ENCODE results near the gene STRADB. TPM values are rescaled to one million over a fixed set of nuclear protein-coding genes. Genes with fewer than 3 reads are reported as not detected.
A peak's percentile ranks its signal among the peaks of the same experiment; 100 is the strongest.
"Not testable (repeated sequence)": the region's sequence is repeated elsewhere in the genome, so short reads cannot be mapped to it uniquely, and the experiment has no call there.

STRADB gene
- polyA plus RNA-seq, 1 donor = 43.3 TPM

DNA sequence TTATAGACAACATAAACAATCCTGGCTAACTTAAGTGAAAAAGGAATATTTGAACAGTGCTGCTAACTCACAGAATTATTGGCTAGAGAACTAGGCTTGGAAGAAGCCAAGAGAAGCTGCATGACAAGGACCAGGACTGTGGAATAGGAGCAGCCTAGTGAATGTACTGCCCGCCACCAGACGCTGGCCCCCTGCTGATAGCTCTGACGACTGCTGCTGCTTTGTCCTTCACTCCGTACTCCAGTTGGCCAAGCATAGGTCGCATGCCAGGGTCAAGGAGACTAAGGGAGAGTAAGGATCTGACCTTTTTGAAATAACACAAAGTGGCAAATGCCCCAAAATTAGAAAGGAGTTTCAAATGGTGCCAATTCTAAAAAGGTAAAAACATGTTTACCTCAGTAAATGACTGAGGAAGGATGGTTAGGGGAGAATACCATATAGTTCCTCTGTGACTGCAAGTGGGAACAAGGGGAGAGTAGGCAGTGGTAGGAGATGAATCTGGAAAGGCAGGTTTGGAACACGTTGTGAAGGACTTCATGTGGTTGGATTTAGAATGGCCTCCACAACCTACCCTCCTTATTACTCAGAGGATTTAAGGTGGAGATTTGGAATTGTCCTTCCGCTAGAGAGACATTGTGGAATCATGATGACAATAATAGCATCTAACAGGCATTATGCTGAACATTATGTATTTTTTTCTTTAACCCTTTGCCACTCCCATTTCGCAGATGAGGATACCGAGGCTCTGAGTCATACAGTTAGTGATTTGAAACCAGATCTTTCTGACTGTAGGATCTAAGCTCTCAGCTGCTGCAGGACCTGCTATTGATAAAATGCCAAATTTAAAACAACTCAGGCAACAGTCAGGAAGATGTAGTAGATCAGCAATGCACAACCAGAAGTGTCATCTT lies 19.5 kb downstream of the STRADB start:
- DNase-seq = no peak

DNA sequence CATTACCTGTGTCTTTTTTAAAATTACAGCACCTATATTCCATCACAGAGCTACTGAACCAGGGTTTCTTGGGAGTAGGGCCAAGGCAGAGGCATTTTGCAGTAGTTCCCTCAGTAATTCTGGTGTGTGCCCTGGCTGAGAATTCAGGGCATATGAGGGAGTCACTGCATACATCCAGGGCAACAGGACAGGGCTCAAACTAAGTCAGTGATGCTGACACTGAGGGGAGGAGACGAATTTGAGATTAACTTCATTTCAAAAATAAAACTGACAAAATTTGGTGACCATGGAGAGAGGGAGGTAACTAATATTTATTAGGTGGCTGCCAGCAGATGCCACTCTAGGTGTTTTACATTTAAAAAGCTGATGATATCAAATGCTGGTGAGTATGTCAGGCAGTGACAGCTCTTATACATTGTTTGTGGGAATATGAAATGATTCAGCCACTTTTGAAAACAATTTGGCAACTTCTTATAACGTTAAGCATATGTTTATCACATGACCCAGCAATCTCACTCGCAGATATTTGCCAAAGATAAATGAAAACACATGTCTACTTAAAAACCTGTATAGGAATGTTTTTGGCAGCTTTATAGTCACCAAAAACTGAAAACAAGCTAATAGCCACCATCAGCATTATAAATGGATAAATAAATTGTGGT lies 20.3 kb downstream of the STRADB start:
- no peak for DNase-seq

DNA sequence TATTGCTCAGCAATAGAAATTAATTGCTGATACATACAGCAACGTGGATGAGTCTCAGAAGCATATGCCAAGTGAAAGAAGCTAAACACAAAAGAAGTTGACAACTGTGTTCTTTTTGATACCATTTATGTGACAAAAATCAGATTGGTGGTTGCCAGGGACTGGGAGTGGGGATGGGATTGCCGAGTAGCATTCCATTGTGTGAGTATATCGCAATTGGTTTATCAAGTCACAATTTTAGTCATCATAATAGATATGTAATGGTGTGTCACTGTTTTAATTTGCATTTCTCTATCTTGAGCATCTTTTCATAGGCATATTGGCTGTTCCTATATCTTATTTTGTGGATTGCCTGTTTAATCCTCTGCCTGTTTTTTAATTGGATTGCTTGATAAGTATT lies 20.9 kb downstream of the STRADB start:
- no peak for DNase-seq

DNA sequence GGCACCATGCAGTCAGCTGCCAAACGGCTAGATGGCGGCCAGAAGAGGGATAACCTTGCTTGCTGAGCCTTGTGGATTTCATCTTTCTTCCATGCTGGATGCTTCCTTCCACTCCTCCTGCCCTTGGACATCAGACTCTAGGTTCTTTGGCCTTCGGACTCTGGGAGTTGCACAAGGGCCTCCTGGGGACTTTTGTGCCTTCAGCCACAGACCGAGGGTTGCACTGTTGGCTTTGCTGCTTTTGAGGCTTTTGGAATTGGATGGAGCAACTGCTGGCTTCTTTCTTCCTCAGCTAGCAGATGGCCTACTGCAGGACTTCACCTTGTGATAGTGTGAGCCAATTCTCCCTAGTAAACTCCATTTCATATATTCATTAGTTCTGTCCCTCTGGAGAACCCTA lies 31.0 kb downstream of the STRADB start:
- DNase-seq = no peak

DNA sequence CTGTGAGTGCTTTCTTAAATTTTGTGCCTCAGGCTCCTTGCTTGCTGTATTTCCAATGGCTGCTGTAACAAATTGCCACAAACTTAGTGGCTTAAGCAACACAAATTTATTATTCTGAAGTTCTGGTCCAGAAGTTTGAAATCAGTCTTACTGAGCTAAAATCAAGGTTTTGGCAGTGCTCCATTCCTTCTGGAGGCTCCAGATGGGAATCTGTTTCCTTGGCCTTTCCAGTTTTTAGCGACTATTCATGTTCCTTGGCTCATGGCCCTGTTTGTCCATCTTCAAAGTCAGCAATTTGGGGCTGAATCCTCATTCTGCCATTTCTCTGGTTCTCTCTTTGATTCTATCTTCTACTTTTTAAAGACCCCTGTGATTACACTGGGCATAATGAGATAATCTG lies 31.8 kb downstream of the STRADB start:
- no peak for DNase-seq

DNA sequence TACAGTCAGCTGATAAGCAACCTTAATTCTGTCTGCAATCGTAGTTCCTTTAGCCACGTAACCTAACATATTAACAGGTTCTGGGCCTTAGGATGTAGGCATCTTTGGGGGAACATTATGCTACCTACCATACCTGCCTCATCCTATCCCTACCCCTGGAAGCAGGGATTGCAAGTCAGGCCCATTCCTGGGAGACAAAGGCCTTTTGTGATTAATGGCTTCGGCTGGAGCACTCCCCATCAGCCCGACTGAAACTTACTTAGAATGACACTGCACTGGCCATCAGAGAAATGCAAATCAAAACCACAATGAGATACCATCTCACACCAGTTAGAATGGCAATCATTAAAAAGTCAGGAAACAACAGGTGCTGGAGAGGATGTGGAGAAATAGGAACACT lies 32.2 kb downstream of the STRADB start:
- DNase-seq = not testable (repeated sequence)

DNA sequence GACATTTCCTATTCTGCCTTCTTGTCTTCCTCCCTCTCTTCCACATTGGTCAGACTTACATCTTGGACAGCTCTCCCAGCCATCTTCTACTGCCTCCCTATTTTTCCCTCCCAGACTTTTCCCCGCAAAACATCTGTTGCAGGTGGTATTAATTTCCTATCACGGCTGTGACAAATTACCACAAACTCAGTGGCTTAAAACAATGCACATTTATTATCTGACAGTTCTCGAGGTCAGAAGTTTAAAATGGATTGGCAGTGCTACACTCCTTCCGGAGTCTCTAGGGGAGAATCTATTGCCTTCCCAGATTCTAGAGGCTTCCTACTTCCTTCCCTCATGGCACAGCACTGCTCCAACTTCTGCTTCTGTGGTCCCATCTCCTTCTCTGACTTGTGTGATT lies 33.3 kb downstream of the STRADB start:
- DNase-seq = peak; percentile 21

DNA sequence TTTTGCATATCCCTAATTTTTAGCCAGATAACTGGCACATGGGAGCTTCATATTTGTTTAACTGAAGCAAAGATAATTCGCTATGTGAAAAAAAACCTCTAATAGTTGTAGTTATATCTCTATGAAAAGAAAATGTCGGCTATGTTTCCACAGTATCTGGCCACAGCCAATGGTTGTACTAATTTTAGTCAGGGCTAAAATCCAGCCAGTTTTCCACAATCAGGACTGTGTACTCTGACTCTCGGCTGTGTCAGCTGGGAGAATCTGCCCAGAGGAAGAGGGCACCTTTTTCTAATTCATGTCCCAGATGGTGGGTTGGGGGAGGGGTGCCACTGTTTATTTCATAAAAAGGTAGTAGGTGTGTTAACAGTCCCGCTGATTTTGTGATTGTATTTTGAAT lies 38.8 kb downstream of the STRADB start:
- no peak for DNase-seq

DNA sequence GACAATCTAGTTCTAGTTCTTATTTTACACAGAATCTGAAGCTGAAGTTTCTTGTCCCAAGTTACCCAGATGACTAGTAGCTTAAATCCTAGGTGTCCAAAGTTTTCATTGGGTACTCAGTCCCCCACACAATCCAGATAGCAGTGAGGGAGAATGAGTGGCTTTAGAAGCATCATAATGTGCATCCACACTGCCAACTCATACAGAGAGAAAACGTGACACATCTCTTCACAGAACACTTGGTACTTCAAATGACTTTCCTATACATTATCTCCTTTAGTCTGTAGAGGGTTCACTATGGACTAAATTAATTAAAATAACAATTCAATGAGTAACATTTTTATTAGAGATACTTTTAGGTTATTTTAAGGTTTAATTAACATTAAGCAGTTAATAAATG lies 45.2 kb downstream of the STRADB start:
- no peak for DNase-seq

DNA sequence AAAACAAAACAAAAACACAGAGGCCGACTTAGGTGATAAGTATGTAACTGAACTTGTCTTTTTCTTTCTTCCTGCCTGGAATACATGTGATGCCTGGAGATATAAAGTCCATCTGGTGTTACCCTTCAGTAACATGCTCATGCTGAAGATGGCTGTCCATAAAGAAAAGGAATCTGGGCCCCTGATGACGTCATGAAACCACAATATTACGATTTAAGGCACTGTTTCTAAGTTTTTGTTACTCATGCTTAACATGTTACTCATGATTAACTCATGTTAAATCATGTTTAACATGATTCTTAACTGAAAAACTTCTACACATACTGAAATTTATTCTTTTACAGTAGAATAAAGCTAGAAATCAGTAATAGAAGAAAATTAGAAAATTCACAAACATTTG lies 49.0 kb downstream of the STRADB start:
- no peak for DNase-seq

DNA sequence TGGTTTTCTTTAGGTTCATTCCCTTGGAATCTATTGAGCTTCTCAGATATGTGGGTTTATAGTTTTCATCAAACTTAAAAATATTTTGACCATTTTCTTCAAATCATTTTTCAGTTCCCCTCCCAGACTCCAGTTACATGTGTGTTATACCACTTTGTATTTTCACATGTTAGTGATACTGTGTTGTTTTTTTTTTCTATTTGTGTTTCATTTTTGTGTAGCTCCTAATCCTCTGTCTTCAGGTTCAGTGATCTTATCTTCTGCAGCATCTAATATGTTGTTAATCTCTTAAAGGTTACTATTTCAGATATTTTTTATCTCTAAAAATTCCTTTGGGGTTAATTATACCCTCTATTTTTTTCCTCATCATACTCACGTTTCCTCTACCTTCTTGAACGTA lies 51.2 kb downstream of the STRADB start:
- no peak for DNase-seq

DNA sequence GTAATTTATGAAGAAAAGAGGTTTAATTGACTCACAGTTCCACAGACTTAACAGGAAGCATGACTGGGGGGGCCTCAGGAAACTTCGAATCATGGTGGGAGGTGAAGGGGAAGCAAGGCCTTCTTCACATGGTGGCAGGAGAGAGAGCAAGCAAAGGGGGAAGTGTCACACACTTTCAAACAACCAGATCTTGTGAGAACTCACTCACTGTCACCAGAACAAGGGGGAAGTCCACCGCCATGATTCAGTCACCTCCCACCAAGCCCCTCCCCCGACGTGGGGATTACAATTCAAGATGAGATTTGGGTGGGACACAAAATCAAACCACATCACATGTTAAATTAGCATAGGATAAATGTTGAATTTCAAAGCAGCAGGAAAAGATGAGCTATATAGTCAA lies 56.2 kb downstream of the STRADB start:
- DNase-seq = no peak

DNA sequence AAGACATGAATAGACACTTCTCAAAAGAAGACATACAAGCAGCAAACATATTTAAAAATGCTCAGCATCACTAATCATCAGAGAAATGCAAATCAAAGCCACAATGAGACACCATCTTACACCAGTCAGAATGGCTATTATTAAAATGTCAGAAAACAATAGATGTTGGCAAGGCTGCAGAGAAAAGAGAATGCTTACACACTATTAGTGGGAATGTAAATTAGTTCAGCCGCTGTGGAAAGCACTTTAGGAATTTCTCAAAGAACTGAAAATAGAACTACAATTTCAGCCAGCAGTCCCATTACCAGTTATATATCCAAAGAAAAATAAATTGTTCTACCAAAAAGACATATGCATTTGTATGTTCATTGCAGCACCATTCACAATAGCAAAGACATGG lies 61.7 kb downstream of the STRADB start:
- DNase-seq = no peak

DNA sequence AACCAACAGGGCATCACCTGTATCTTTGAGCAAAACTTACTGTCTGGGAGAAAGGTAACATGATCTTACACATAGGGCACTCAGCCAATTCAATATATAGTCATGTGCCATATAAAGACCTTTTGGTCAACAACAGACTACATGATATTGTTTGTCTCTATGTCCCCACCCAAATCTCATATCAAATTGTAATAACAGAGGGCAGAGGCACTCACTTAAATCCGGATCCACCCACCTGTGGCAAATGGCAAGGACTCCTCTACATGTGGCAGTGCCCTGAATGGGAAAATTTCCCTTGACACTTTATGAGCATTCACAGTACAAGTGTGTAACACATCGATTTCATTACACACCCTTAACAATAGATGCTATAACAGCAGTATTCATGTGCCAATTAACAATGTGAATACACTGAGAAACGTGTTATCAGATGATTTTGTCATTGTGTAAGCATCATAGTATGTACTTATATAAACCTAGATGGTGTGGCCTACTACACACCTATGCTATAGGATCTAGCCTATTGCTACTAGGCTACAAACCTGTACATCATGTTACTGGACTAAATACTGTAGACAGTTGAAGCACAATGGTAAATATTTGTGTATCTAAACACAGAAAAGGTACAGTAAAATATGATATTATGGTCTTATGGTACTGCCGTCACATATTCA lies 64.2 kb downstream of the STRADB start:
- no peak for DNase-seq

DNA sequence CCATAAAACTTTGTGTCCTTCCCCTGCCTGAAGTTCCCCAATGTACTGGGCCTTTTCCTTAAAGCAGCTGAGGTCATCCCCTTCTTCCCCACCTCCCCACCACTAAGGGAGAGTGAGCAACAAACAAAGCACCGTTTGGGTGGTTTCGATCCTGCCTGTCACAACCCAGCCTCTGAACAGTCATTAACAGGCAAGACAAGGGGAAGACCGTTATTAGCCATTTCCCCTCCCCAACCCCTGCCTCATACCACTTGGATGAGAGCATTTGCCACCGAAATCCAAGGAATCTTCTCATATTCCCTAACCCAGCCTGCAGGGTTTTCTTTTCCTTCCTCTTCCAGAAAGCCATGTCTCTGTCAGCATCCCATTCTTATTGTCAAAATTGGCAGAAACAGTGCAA lies 65.6 kb downstream of the STRADB start:
- no peak for DNase-seq

DNA sequence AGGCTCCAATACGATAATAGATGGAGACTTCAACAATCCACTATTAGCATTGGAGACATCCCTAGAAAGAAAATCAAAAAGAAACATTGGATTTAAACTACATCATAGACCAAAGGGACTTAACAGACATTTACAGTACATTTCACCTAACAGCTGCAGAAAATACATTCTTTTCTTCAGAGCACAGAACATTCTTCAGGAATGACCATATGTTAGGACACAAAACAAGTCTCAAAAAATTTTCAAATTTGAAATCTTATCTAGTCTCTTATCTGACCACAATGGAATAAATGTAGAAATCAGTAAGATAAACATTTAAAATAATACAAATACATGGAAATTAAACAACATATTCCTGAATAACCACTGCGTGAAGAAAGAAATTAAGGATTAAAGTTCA lies 68.7 kb downstream of the STRADB start:
- no peak for DNase-seq

DNA sequence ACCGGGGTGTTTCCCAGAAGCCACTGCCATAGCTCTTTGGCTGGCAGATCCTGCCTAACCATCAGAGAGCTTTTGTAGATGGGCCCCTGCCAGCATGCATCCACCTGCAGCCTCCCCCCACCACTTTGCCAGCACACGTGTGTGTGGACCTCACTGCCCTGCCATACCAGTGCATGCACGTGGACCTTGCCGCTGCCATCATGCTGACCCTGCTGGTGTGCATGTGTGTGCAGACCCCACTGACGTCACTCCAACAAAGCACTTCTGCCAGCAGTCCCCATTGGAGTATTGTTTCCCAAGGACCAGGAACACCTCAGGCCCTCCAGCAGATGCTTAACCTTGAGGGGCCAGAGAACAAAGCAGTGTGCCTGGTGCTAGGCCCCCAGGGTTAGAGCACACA lies 71.4 kb downstream of the STRADB start:
- DNase-seq = no peak

DNA sequence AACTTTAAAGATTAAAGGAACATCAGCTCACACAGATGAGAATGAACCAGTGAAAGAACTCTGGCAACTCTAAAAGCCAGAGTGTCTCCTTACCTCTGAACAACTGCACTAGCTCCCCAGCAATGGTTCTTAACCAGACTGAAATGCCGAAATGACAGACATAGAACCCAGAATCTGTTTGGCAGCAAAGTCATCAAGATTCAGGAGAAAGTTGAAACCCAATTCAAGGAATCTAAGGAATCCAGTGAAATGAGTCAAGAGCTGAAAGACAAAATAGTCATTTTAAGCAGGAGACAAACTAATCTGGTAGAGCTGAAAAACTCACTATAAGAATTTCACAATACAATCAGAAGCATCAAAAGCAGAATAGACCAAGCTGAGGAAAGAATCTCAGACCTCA lies 72.0 kb downstream of the STRADB start:
- no peak for DNase-seq

Other genes starting within 250 kb of the STRADB start
- gene CASP8, start 191.2 kb upstream of the STRADB start, polyA plus RNA-seq (ENCODE audit: insufficient read length) = 5.4 TPM
- gene FLACC1, start 94.4 kb upstream of the STRADB start, polyA plus RNA-seq (ENCODE audit: insufficient read length) = 1.4 TPM
- gene TRAK2, start 282 bp upstream of the STRADB start, polyA plus RNA-seq (ENCODE audit: insufficient read length) = 23.6 TPM
- 29.2 TPM for gene TMEM237, start 191.8 kb downstream of the STRADB start, polyA plus RNA-seq (ENCODE audit: insufficient read length)
- 0.09 TPM for gene MPP4, start 246.9 kb downstream of the STRADB start, polyA plus RNA-seq (ENCODE audit: insufficient read length)

Measured in hindlimb muscle (tissue), 1 donor.